ENCODE measurements around the gene RHBDD1.

DNA sequence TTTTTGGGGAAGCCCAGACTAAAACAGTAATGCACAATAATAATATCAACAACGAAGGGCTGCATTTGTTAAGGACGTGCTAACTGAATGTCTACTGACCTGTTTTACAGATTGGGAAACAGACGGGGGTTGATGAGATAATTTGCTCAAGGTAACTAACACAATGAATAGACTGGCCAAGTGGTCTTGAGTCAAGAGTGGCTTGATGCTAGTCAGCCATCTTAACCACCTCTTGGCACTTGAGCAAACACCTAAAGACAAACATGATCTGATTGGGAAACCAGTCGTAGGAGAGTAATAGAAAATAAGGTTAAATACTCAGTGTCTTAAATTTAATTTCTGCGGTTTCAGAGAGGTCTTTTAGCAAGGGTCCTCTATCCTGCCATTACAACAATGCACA lies 14.2 kb downstream of the RHBDD1 start:
- TF ChIP-seq POLR2A (IDR thresholded peaks at IDR 0.05; ENCODE audit: low read length) (no peak), GATA1 (IDR thresholded peaks at IDR 0.05; ENCODE audit: low read depth, low read length) (no peak)

Data from erythroblast (primary cell).